Pons (tissue), 1 donor: ENCODE results near the gene E2F8.
A peak's percentile ranks its signal among the peaks of the same experiment; 100 is the strongest.

Experiments used
- DNase-seq: peaks from one replicate; pipeline ENCODE4 v3.0.0-alpha.2; 2016; ENCODE audit warnings: low spot score

E2F8 gene

GRCh38 chr11:19225123-19225522 is 15.6 kb downstream of the E2F8 start:
- DNase-seq = no peak

- peak; percentile 20 for DNase-seq
These were observed 19.6 kb downstream of the E2F8 start for GRCh38 chr11:19220903-19221724.

- DNase-seq = peak; percentile 15
These were observed 21.8 kb downstream of the E2F8 start for GRCh38 chr11:19218786-19219460.

- DNase-seq = peak; percentile 31
These were observed 22.5 kb downstream of the E2F8 start for GRCh38 chr11:19218216-19218615.

GRCh38 chr11:19216709-19217374 is 23.9 kb downstream of the E2F8 start:
- DNase-seq = no peak

- no peak for DNase-seq
These were observed 24.7 kb downstream of the E2F8 start for GRCh38 chr11:19216021-19216420.

GRCh38 chr11:19209617-19210370 is 31.0 kb downstream of the E2F8 start:
- no peak for DNase-seq

- DNase-seq = no peak
These were observed 31.7 kb downstream of the E2F8 start for GRCh38 chr11:19208959-19209546.

GRCh38 chr11:19208181-19208580 is 32.6 kb downstream of the E2F8 start:
- DNase-seq = no peak

- DNase-seq = no peak
These were observed 35.9 kb downstream of the E2F8 start for GRCh38 chr11:19204836-19205235.

- DNase-seq = no peak
These were observed 38.8 kb downstream of the E2F8 start, which contains the start of gene CSRP3 for GRCh38 chr11:19201737-19202605. Gene CSRP3 (minus strand): TSS chr11:19201983. CDS start chr11:19192448, 9,535 bp downstream.

- DNase-seq = no peak
These were observed 40.1 kb downstream of the E2F8 start for GRCh38 chr11:19200410-19201201.

- no peak for DNase-seq
These were observed 41.0 kb downstream of the E2F8 start for GRCh38 chr11:19199771-19200170.

GRCh38 chr11:19199048-19199447 is 41.7 kb downstream of the E2F8 start:
- DNase-seq = no peak

GRCh38 chr11:19196432-19196831 is 44.3 kb downstream of the E2F8 start:
- no peak for DNase-seq

- DNase-seq = no peak
These were observed 46.0 kb downstream of the E2F8 start for GRCh38 chr11:19194620-19195308.

- no peak for DNase-seq
These were observed 46.8 kb downstream of the E2F8 start for GRCh38 chr11:19193916-19194315.

GRCh38 chr11:19191530-19192169 is 49.1 kb downstream of the E2F8 start:
- DNase-seq = no peak

- DNase-seq = peak; percentile 95
These were observed 52.9 kb downstream of the E2F8 start for GRCh38 chr11:19187833-19188258.
